HEK293 (cell line): Measurements from ENCODE around the gene RNF144B.

Experiments
- CTCF ChIA-PET: fragments of 350-600 bp; formaldehyde crosslinking; extraction: SDS; loops from one replicate; lab custom pipeline; 2021; ENCODE audit warnings: antibody characterized with exemption; lab: Yijun Ruan, JAX
- POLR2A ChIA-PET: fragments of 300-600 bp; formaldehyde crosslinking; extraction: SDS; loops from one replicate; lab custom pipeline; 2020; ENCODE audit warnings: antibody characterized with exemption, inconsistent platforms; lab: Yijun Ruan, JAX
- H3K27ac ChIP-seq: fragments of 200-500 bp; sonication (Bioruptor generic); 2 replicates; pipeline ENCODE4 v1.5.1; 2014; ENCODE audit warnings: low read depth, low read length, control low read depth, inconsistent platforms; ENCODE audit errors: extremely low read depth
- H3K36me3 ChIP-seq, 2 experiments: fragments of 200-500 bp in 1 of 2; sonication (Bioruptor generic) in 1 of 2; 1 replicate in 1 of 2; 2 replicates in 1 of 2; pipeline ENCODE4 v1.5.1; 2014 to 2017; ENCODE audit warnings: inconsistent platforms in 2 of 2, low read length in 2 of 2; ENCODE audit not compliant: control insufficient read depth in 2 of 2, insufficient read depth in 1 of 2
- H3K4me1 ChIP-seq: fragments of 200-500 bp; sonication (Bioruptor generic); 2 replicates; pipeline ENCODE4 v1.5.1; 2014; ENCODE audit warnings: mild to moderate bottlenecking, low read length, inconsistent platforms; ENCODE audit not compliant: control insufficient read depth, insufficient read depth
- H3K4me3 ChIP-seq: 2 replicates; pipeline ENCODE4 v1.5.1; 2011; ENCODE audit warnings: low read depth, mild to moderate bottlenecking, control low read depth, low read length, moderate library complexity
- H3K9me3 ChIP-seq: fragments of 200-500 bp; sonication (Bioruptor generic); 2 replicates; pipeline ENCODE4 v1.5.1; 2014; ENCODE audit warnings: low read depth, low read length, inconsistent platforms; ENCODE audit not compliant: control insufficient read depth, insufficient read depth
- AEBP2 ChIP-seq: fragments of 450-650 bp; formaldehyde crosslinking; IDR thresholded peaks from 2 replicates; pipeline ENCODE4 v1.5.1; 2016; ENCODE audit warnings: missing biosample characterization, missing genetic modification characterization, borderline replicate concordance
- HIC1 ChIP-seq: fragments of 450-650 bp; formaldehyde crosslinking; IDR thresholded peaks from 2 replicates; pipeline ENCODE4 v1.5.1; 2016; ENCODE audit warnings: missing biosample characterization, missing genetic modification characterization
- HOXC10 ChIP-seq: sonication (generic); formaldehyde crosslinking; IDR thresholded peaks from 2 replicates; pipeline ENCODE4 v1.8.1; 2023; ENCODE audit warnings: mild to moderate bottlenecking, missing genetic modification reagents
- REPIN1 ChIP-seq: fragments of 450-650 bp; formaldehyde crosslinking; IDR thresholded peaks from 2 replicates; pipeline ENCODE4 v1.5.1; 2017; ENCODE audit warnings: missing biosample characterization, missing genetic modification characterization, low read depth
- TRIM28 ChIP-seq: IDR thresholded peaks from 2 replicates; pipeline ENCODE4 v1.6.1; 2011; ENCODE audit warnings: low read length, control low read depth, borderline replicate concordance
- ZBTB26 ChIP-seq: fragments of 450-650 bp; formaldehyde crosslinking; optimal IDR thresholded peaks from 2 replicates; pipeline ENCODE3; 2016; ENCODE audit warnings: missing biosample characterization, mild to moderate bottlenecking, missing genetic modification characterization
- ZBTB6 ChIP-seq: fragments of 450-650 bp; formaldehyde crosslinking; IDR thresholded peaks from 2 replicates; pipeline ENCODE4 v1.5.1; 2017; ENCODE audit warnings: missing biosample characterization, missing genetic modification characterization
- ZBTB8A ChIP-seq: fragments of 450-650 bp; formaldehyde crosslinking; IDR thresholded peaks from 2 replicates; pipeline ENCODE4 v1.5.1; 2016; ENCODE audit warnings: missing biosample characterization, missing genetic modification characterization
- ZNF2 ChIP-seq: fragments of 450-650 bp; formaldehyde crosslinking; IDR thresholded peaks from 2 replicates; pipeline ENCODE4 v1.5.1; 2016; ENCODE audit warnings: missing biosample characterization, missing genetic modification characterization
- ZNF280C ChIP-seq: fragments of 450-650 bp; formaldehyde crosslinking; IDR thresholded peaks from 2 replicates; pipeline ENCODE4 v1.5.1; 2016; ENCODE audit warnings: missing biosample characterization, missing genetic modification characterization
- ZNF311 ChIP-seq: fragments of 450-650 bp; formaldehyde crosslinking; IDR thresholded peaks from 2 replicates; pipeline ENCODE4 v1.5.1; 2017; ENCODE audit warnings: missing biosample characterization, missing genetic modification characterization, borderline replicate concordance
- ZNF341 ChIP-seq: fragments of 450-650 bp; formaldehyde crosslinking; IDR thresholded peaks from 2 replicates; pipeline ENCODE4; 2016; ENCODE audit warnings: low read depth, missing biosample characterization, missing genetic modification characterization
- ZNF37A ChIP-seq: fragments of 450-650 bp; IDR thresholded peaks from 2 replicates; pipeline ENCODE4 v1.5.1; 2018; ENCODE audit warnings: missing biosample characterization, missing genetic modification characterization
- ZNF404 ChIP-seq: fragments of 450-650 bp; formaldehyde crosslinking; IDR thresholded peaks from 2 replicates; pipeline ENCODE4 v1.5.1; 2017; ENCODE audit warnings: missing biosample characterization, missing genetic modification characterization
- ZNF488 ChIP-seq: fragments of 450-650 bp; formaldehyde crosslinking; IDR thresholded peaks from 2 replicates; pipeline ENCODE4 v1.5.1; 2016; ENCODE audit warnings: missing biosample characterization, missing genetic modification characterization
- ZNF501 ChIP-seq: fragments of 450-650 bp; formaldehyde crosslinking; IDR thresholded peaks from 2 replicates; pipeline ENCODE4 v1.5.1; 2016; ENCODE audit warnings: missing biosample characterization, missing genetic modification characterization
- ZNF624 ChIP-seq: fragments of 450-650 bp; formaldehyde crosslinking; IDR thresholded peaks from 2 replicates; pipeline ENCODE4 v1.5.1; 2017; ENCODE audit warnings: missing biosample characterization, missing genetic modification characterization
- ZNF664 ChIP-seq: fragments of 450-650 bp; formaldehyde crosslinking; IDR thresholded peaks from 2 replicates; pipeline ENCODE4 v1.5.1; 2016; ENCODE audit warnings: missing biosample characterization, missing genetic modification characterization
- ZNF768 ChIP-seq: fragments of 450-650 bp; formaldehyde crosslinking; IDR thresholded peaks from 2 replicates; pipeline ENCODE4 v1.5.1; 2018; ENCODE audit warnings: missing biosample characterization, mild to moderate bottlenecking, missing genetic modification characterization
- ZSCAN30 ChIP-seq: fragments of 450-650 bp; IDR thresholded peaks from 2 replicates; pipeline ENCODE4 v1.5.1; 2018; ENCODE audit warnings: missing biosample characterization, mild to moderate bottlenecking, missing genetic modification characterization, moderate library complexity
- ZSCAN5A ChIP-seq: fragments of 450-650 bp; formaldehyde crosslinking; IDR thresholded peaks from 2 replicates; pipeline ENCODE4 v1.5.1; 2016; ENCODE audit warnings: missing biosample characterization, missing genetic modification characterization

Gene RNF144B

GRCh38 chr6:18412644-18413043, 25.5 kb downstream of the RNF144B start:
- no peak for TF ChIP-seq TRIM28
- no peak for TF ChIP-seq ZBTB26 (tag by site-specific recombination)
- no peak for TF ChIP-seq ZNF2 (tag by site-specific recombination)
- TF ChIP-seq ZNF624 (tag by site-specific recombination), result no peak
- no peak for TF ChIP-seq ZNF501 (tag by site-specific recombination)
- TF ChIP-seq ZNF37A (tag by site-specific recombination), result no peak
- TF ChIP-seq ZNF311 (tag by site-specific recombination), result no peak
- no peak for TF ChIP-seq ZSCAN30
- H3K27ac ChIP-seq, result no peak overlapping the region
- ChIA-PET POLR2A (no interaction called here), CTCF (no interaction called here)
- H3K36me3 ChIP-seq, result no peaks in the 10 kb centered on the region
- H3K9me3 ChIP-seq, result no peaks in the 10 kb centered on the region
- no peak overlapping the region for H3K4me3 ChIP-seq
- H3K4me1 ChIP-seq, result no peaks in the 10 kb centered on the region

GRCh38 chr6:18413381-18413780, 26.2 kb downstream of the RNF144B start:
- ChIA-PET POLR2A (no interaction called here), CTCF (interaction anchor here (0.5 to 1.2 kb wide), 3 partner anchors 10 to 209 kb away, joined by 3 to 4 read pairs (median 4); no protein-coding TSS in a partner anchor)
- H3K9me3 ChIP-seq, result no peaks in the 10 kb centered on the region
- no peaks in the 10 kb centered on the region for H3K36me3 ChIP-seq
- no peak overlapping the region for H3K27ac ChIP-seq
- no peak overlapping the region for H3K4me3 ChIP-seq
- TF ChIP-seq ZNF488 (tag by site-specific recombination), result no peak
- TF ChIP-seq ZNF2 (tag by site-specific recombination), result no peak
- no peaks in the 10 kb centered on the region for H3K4me1 ChIP-seq

GRCh38 chr6:18414116-18414515, 27.0 kb downstream of the RNF144B start:
- Histone ChIP-seq H3K27ac (no peak overlapping the region), H3K4me3 (no peak overlapping the region), H3K36me3 (no peaks in the 10 kb centered on the region), H3K4me1 (no peaks in the 10 kb centered on the region), H3K9me3 (no peaks in the 10 kb centered on the region)
- POLR2A ChIA-PET, result interaction anchor here (0.6 kb wide), 1 partner anchor 341 kb away, joined by 3 read pairs; no protein-coding TSS in a partner anchor
- CTCF ChIA-PET, result interaction anchor here (1.1 to 1.2 kb wide), 2 partner anchors 9 to 90 kb away, joined by 3 to 4 read pairs; no protein-coding TSS in a partner anchor
- no peak for TF ChIP-seq ZBTB8A (tag by site-specific recombination)
- no peak for TF ChIP-seq AEBP2
- TF ChIP-seq ZNF280C (tag by site-specific recombination), result no peak
- TF ChIP-seq REPIN1 (tag by site-specific recombination), result no peak
- no peak for TF ChIP-seq ZNF664 (tag by site-specific recombination)
- no peak for TF ChIP-seq ZBTB6 (tag by site-specific recombination)
- TF ChIP-seq ZNF768 (tag by site-specific recombination), result no peak
- TF ChIP-seq ZNF341 (tag by site-specific recombination), result no peak
- no peak for TF ChIP-seq ZSCAN5A (tag by site-specific recombination)
- TF ChIP-seq ZNF404, result no peak
- TF ChIP-seq HOXC10 (CRISPR knock-in tag), result no peak
- TF ChIP-seq HIC1 (tag by site-specific recombination), result no peak
